Kidney (tissue), 14 donors: ENCODE results near the gene EIF4G3. TPM values are rescaled to one million over a fixed set of nuclear protein-coding genes. Genes with fewer than 3 reads are reported as not detected.

Source experiments
- DNase-seq, 5 donors: peaks; one replicate each; pipeline ENCODE4 v3.0.0-alpha.2; 2013 to 2020
- FAIRE-seq: peaks from 2 replicates; lab custom pipeline; 2012; peaks lifted over from hg19 to GRCh38; lab: Jason Lieb, UNC
- H3K27ac ChIP-seq, 2 donors: one replicate each; pipeline ENCODE4 v1.7.0; 2013; ENCODE audit warnings: low read depth in 2 of 2, low read length in 2 of 2, inconsistent platforms in 1 of 2
- H3K27me3 ChIP-seq: one replicate; pipeline ENCODE4 v1.7.1; 2013; ENCODE audit warnings: low read length, inconsistent platforms; ENCODE audit not compliant: control insufficient read depth, insufficient read depth
- H3K36me3 ChIP-seq, 3 donors: one replicate each; pipeline versions ENCODE4 v1.7.0 to v1.7.1; 2013; ENCODE audit warnings: low read length in 3 of 3, control low read depth in 1 of 3, inconsistent platforms in 1 of 3; ENCODE audit not compliant: insufficient read depth in 3 of 3, control insufficient read depth in 2 of 3
- H3K4me1 ChIP-seq, 3 donors: one replicate each; pipeline versions ENCODE4 v1.7.0 to v1.7.1; 2013; ENCODE audit warnings: low read length in 3 of 3, inconsistent platforms in 1 of 3, low read depth in 1 of 3; ENCODE audit not compliant: control insufficient read depth in 2 of 3, insufficient read depth in 2 of 3
- H3K4me3 ChIP-seq, 3 donors: one replicate each; pipeline versions ENCODE4 v1.7.0 to v1.8.1; 2013; ENCODE audit warnings: low read length in 3 of 3, control low read depth in 1 of 3, inconsistent platforms in 1 of 3
- H3K9ac ChIP-seq, 3 donors: one replicate each; pipeline versions ENCODE4 v1.7.0 to v1.7.1; 2013; ENCODE audit warnings: low read length in 3 of 3, control low read depth in 1 of 3, inconsistent platforms in 1 of 3
- H3K9me3 ChIP-seq, 3 donors: one replicate each; pipeline versions ENCODE4 v1.7.0 to v1.7.1; 2013; ENCODE audit warnings: low read length in 3 of 3, control low read depth in 1 of 3, inconsistent platforms in 1 of 3; ENCODE audit not compliant: control insufficient read depth in 2 of 3, insufficient read depth in 1 of 3
- intact Hi-C: fragments of 100-400 bp; cut with DNase I; formaldehyde crosslinking; loops from one replicate; pipeline ENCODE4 v1.11.1; 2022
- polyA plus RNA-seq: library from polyadenylated mRNA; stranded (reverse); fragments of 350-450 nt; fragmentation: Illumina TruSeq; extraction: RNeasy Lipid Tissue Mini Kit (QIAGEN cat#74804); gene quantifications from one replicate; pipeline ENCODE4 v1.2.3, GENCODE V29; 2014; ENCODE audit warnings: low read depth, low replicate concordance; ENCODE audit not compliant: insufficient read depth
- total RNA-seq: library from RNA; stranded (reverse); fragmentation: NEBNext Ultra II Directional; extraction: Animal tissue kit (Norgen Biotek cat#: 25700); gene quantifications from one replicate; pipeline ENCODE4 v1.2.1, GENCODE V29; 2021
- TF ChIP-seq, protein P1 (sequence below): IDR thresholded peaks from 3 replicates; pipeline ENCODE4 v1.5.1; 2012; ENCODE audit warnings: mild to moderate bottlenecking, moderate library complexity, borderline replicate concordance; ENCODE audit not compliant: insufficient read depth; ENCODE audit errors: extremely low read depth
- donor health status: control.
- donor health status: control.
- donor health status: control.
- donor health status: control.
- donor health status: control.
- donor health status: DM: yes; HTN: yes; CAD: no.
- donor health status: Normal renal cell carcinoma (clear cell type).

The EIF4G3 gene
- total and polyA plus RNA-seq, 2 donors from 2014 or later: 14.8 to 61.6 TPM

- Histone ChIP-seq H3K4me1 (peaks cover 3 to 6% (median 5%) of the 10 kb centered on the region in 3 donors), H3K9ac (no peak overlapping the region), H3K9me3 (no peaks in the 10 kb centered on the region), H3K4me3 (no peak overlapping the region), H3K27ac (peak overlapping the region in 1 of 2 donors; percentile 13), H3K36me3 (no peaks in the 10 kb centered on the region), H3K27me3 (no peaks in the 10 kb centered on the region)
- TF ChIP-seq, protein P1, sequence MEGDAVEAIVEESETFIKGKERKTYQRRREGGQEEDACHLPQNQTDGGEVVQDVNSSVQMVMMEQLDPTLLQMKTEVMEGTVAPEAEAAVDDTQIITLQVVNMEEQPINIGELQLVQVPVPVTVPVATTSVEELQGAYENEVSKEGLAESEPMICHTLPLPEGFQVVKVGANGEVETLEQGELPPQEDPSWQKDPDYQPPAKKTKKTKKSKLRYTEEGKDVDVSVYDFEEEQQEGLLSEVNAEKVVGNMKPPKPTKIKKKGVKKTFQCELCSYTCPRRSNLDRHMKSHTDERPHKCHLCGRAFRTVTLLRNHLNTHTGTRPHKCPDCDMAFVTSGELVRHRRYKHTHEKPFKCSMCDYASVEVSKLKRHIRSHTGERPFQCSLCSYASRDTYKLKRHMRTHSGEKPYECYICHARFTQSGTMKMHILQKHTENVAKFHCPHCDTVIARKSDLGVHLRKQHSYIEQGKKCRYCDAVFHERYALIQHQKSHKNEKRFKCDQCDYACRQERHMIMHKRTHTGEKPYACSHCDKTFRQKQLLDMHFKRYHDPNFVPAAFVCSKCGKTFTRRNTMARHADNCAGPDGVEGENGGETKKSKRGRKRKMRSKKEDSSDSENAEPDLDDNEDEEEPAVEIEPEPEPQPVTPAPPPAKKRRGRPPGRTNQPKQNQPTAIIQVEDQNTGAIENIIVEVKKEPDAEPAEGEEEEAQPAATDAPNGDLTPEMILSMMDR: no peak
- intact Hi-C loops: no loop called here
- DNase-seq (peak in 2 of 5 donors; percentile 27 to 64), FAIRE-seq (peak; percentile 41)
Observed at GRCh38 chr1:21115098-21115760, 61.5 kb downstream of the EIF4G3 start.

- Histone ChIP-seq H3K4me3 (no peak overlapping the region), H3K27me3 (no peaks in the 10 kb centered on the region), H3K27ac (peak overlapping the region in 1 of 2 donors; percentile 13), H3K9ac (no peak overlapping the region), H3K9me3 (no peaks in the 10 kb centered on the region), H3K4me1 (peaks cover 3 to 6% (median 5%) of the 10 kb centered on the region in 3 donors), H3K36me3 (no peaks in the 10 kb centered on the region)
- TF ChIP-seq, protein P1: no peak
- no peak for DNase-seq
- intact Hi-C loops: no loop called here
- FAIRE-seq: no peak
Observed at GRCh38 chr1:21114431-21114830, 62.3 kb downstream of the EIF4G3 start.

DNA sequence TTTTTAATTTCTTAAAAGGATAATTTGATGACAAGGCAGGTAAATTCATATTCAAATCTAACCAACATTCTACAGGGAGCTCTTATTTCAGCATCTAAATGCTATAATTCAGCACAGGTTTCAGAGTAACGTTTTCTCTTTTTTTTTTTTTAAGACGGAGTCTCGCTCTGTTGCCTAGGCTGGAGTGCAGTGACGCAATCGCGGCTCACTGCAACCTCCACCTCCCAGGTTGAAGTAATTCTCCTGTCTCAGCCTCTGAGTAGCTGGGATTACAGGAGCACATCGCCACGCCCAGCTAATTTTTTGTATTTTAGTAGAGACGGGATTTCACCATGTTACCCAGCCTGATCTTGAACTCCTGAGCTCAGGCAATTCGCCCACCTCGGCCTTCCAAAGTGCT, 66.5 kb downstream of the EIF4G3 start:
- no peaks in the 10 kb centered on the region for H3K27me3 ChIP-seq
- peaks cover 0 to 6% (median under 1%) of the 10 kb centered on the region in 3 donors for H3K4me1 ChIP-seq
- intact Hi-C loops: no loop called here
- H3K9me3 ChIP-seq: no peaks in the 10 kb centered on the region
- TF ChIP-seq, protein P1: no peak
- H3K4me3 ChIP-seq: no peak overlapping the region
- H3K36me3 ChIP-seq: no peaks in the 10 kb centered on the region
- H3K27ac ChIP-seq: no peak overlapping the region
- no peak for FAIRE-seq
- H3K9ac ChIP-seq: no peak overlapping the region
- DNase-seq: no peak

- Histone ChIP-seq H3K4me1 (peaks cover 0 to 4% (median 0%) of the 10 kb centered on the region in 3 donors), H3K9ac (no peak overlapping the region), H3K27ac (no peak overlapping the region), H3K36me3 (peaks cover 0 to 3% (median 0%) of the 10 kb centered on the region in 3 donors), H3K27me3 (no peaks in the 10 kb centered on the region), H3K4me3 (no peak overlapping the region), H3K9me3 (no peaks in the 10 kb centered on the region)
- no peak for DNase-seq
- no peak for FAIRE-seq
- TF ChIP-seq, protein P1: no peak
- intact Hi-C loops: no loop called here
Observed at GRCh38 chr1:21106709-21107108, 70.0 kb downstream of the EIF4G3 start.
